HG03432 (cell line): Measurements from ENCODE around the gene SCGB1C1.
"Not testable (repeated sequence)": the region's sequence is repeated elsewhere in the genome, so short reads cannot be mapped to it uniquely, and the experiment has no call there.

Experiments used
- ATAC-seq: cut with Tn5 transposase; IDR thresholded peaks from one replicate; pipeline ENCODE4 v1.9.1; 2021; ENCODE audit warnings: mild to moderate bottlenecking, moderate library complexity; ENCODE audit not compliant: unreplicated experiment

The SCGB1C1 gene

GRCh38 chr11:192674-193128, at the start of gene SCGB1C1:
SCGB1C1 (plus strand) TSS chr11:193078; CDS start chr11:193100, 22 bp downstream.
- ATAC-seq: not testable (repeated sequence)

GRCh38 chr11:180242-180641, 12.6 kb upstream of the SCGB1C1 start:
- ATAC-seq: not testable (repeated sequence)

GRCh38 chr11:189200-189783, 3.6 kb upstream of the SCGB1C1 start:
- ATAC-seq: peak; percentile 34

- ATAC-seq: peak; percentile 78
Observed at GRCh38 chr11:189843-190311, 3.0 kb upstream of the SCGB1C1 start.

DNA sequence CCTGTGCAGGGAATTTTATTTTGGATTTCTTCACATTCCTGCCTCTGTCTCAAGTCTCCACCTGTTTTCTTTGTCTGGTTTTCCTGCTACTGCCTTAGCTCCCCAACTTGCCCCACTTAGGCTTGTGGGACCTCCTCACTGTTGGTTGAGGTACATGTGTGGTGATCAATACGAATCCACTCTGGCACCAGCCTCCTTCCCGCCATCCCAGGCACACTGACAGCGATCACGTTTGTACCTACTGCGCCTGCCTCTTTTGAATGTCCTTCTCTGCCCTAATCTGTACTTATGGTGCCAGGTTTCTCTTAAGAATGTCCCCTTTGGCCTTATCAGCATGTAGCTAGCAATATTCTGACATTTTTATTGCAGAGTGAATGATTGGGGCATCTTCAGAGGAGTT, 2.3 kb upstream of the SCGB1C1 start:
- ATAC-seq: not testable (repeated sequence)

DNA sequence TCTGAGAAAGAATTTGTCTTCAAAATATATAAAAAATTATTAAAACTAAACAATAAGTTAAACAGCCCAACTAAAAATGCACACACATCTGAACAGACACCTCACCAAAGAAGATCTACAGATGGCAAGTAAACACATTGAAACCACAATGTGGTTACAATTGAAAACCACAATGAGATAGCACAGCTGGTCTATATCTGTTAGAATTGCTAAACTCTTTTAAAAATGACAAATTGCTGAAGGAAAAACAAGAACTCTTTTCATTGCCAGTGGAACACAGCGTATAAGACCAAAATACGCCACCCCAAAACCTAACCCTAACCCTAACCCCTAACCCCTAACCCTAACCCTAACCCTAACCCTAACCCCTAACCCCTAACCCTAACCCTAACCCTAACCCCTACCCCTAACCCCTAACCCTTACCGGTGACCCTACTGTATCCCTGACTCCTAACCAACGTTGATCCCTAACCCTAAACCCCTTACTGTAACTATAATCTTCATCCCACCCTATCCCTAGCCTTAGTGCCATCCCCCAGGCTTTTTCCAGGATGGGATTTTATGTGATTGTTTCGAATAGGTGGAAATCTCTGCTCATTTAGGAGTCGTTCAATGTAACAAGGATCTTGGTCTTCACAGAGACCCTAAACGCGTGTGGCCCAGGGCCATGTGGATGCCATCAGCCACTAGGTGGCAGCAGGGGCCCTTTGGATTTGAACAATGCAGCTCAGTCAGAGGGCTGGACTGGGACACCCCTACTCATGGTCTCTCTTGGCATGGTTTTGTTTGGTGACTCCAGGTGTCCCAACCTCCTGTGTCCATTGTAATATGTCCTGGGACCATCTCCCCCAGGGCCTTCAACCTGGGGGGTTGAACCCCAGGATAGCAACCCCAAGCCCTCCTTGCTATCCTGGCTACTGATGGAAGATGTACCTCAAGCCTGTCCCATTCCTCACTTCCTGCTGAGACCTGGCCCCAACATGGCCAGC, 1.1 kb upstream of the SCGB1C1 start:
- not testable (repeated sequence) for ATAC-seq

DNA sequence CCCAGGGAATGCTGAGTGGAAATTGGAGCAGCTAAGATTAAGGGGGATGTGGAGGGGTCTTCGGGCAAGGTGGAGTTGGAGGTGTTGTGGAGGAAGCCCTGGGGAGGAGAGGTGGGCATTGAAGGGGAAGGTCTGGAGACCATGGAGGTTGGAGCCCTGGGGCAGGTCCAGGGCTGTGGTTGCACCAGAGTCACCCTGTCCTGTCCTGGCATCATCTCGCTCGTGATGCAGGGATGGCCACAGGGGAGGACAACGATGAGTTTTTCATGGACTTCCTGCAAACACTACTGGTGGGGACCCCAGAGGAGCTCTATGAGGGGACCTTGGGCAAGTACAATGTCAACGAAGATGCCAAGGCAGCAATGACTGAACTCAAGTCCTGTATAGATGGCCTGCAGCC, 603 bp downstream of the SCGB1C1 start:
- ATAC-seq: not testable (repeated sequence)

- ATAC-seq: no peak
Observed at GRCh38 chr11:196786-197731, 4.2 kb downstream of the SCGB1C1 start.

- ATAC-seq: no peak
Observed at GRCh38 chr11:197741-198235, 4.9 kb downstream of the SCGB1C1 start.

GRCh38 chr11:198236-198806, 5.4 kb downstream of the SCGB1C1 start:
- ATAC-seq: no peak

- no peak for ATAC-seq
Observed at GRCh38 chr11:199004-199581, 6.2 kb downstream of the SCGB1C1 start.

DNA sequence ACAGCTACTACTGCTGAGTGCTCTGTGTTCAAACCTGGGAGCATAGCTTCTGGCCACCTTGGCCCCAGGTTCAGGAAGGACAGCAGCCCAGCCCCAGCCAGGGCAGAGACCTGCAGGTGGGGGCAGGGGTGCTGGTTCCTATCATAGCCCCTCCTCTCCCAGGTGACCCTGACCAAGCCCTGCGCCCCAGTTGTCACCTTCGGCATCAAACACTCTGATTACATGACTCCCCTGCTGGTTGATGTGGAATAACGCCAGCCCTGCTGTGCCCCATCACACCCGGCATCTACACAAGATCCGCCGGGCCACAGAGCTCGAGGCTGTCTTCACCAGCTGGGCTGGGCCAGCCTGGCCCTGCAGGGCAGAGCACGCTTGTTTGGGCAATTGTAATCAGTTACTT, 6.9 kb downstream of the SCGB1C1 start:
- ATAC-seq: no peak

DNA sequence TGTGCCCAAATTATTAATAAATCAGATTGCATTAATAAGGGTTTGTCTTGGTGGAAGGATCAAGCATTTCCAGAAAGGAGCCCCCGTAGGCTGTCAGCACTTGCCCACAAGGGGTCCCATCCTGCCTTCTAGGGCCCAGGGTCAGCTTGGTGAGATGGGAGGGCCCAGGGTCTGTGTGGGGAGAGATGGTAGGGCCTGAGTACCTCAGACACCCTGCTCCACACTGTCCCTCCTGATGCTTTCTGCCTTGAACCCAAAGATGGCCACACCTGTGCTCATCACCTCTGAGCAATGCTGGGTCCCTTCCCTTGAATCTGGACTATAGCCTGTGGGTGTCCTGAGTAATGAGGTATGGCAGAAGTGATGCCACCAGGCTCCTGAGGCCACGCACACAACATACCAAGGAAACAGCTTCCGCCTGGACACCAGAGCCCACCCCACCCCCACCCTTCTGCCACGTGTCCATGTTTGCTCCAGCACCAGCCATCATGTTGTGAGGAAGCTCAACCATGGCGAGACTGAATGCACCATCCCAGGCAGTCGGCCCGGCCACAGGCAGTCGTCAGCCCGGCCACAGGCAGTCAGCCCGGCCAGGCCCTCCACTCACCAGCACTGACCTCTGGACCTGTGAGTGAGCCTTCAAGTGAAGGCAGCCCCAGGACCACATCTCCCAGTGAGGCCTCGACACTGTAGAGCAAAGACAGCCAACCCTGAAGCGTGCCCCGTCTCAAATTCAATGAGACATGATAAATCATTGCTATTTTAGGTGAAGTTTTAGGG, 7.5 kb downstream of the SCGB1C1 start:
- no peak for ATAC-seq

GRCh38 chr11:201966-202365, 9.1 kb downstream of the SCGB1C1 start:
- ATAC-seq: no peak

GRCh38 chr11:202490-202889, 9.6 kb downstream of the SCGB1C1 start:
- no peak for ATAC-seq

GRCh38 chr11:203056-203944, 10.4 kb downstream of the SCGB1C1 start:
- ATAC-seq: no peak

GRCh38 chr11:203945-204586, 11.2 kb downstream of the SCGB1C1 start:
- no peak for ATAC-seq
